AG20443 (cell line): ENCODE results near the gene LRP6.
"Not testable (repeated sequence)": the region's sequence is repeated elsewhere in the genome, so short reads cannot be mapped to it uniquely, and the experiment has no call there.

Source experiments
- DNase-seq: peaks from one replicate; pipeline ENCODE4 v3.0.0; 2012; ENCODE audit warnings: low spot score, mixed read lengths

LRP6 gene

GRCh38 chr12:12180575-12180974 lies 86.3 kb downstream of the LRP6 start:
- peak; percentile 21 for DNase-seq

- no peak for DNase-seq
Observed at GRCh38 chr12:12180136-12180535, 86.7 kb downstream of the LRP6 start.

GRCh38 chr12:12178559-12178958 lies 88.3 kb downstream of the LRP6 start:
- no peak for DNase-seq

- no peak for DNase-seq
Observed at GRCh38 chr12:12176402-12176801, 90.4 kb downstream of the LRP6 start.

GRCh38 chr12:12171991-12172511 lies 94.8 kb downstream of the LRP6 start:
- peak; percentile 27 for DNase-seq

GRCh38 chr12:12167847-12168246 lies 99.0 kb downstream of the LRP6 start:
- DNase-seq = no peak

- no peak for DNase-seq
Observed at GRCh38 chr12:12166751-12167150, 100.1 kb downstream of the LRP6 start.

GRCh38 chr12:12159988-12160387 lies 106.9 kb downstream of the LRP6 start:
- DNase-seq = peak; percentile 35

GRCh38 chr12:12158858-12159257 lies 108.0 kb downstream of the LRP6 start:
- DNase-seq = no peak

GRCh38 chr12:12157424-12157823 lies 109.4 kb downstream of the LRP6 start:
- DNase-seq = no peak

- DNase-seq = no peak
Observed at GRCh38 chr12:12156828-12157227, 110.0 kb downstream of the LRP6 start.

- no peak for DNase-seq
Observed at GRCh38 chr12:12156116-12156515, 110.7 kb downstream of the LRP6 start.

- no peak for DNase-seq
Observed at GRCh38 chr12:12153596-12153995, 113.2 kb downstream of the LRP6 start.

GRCh38 chr12:12147111-12147510 lies 119.7 kb downstream of the LRP6 start:
- DNase-seq = no peak

GRCh38 chr12:12144531-12144930 lies 122.3 kb downstream of the LRP6 start:
- DNase-seq = not testable (repeated sequence)

- DNase-seq = no peak
Observed at GRCh38 chr12:12141000-12141399, 125.8 kb downstream of the LRP6 start.

- DNase-seq = no peak
Observed at GRCh38 chr12:12138203-12139154, 128.4 kb downstream of the LRP6 start.

- no peak for DNase-seq
Observed at GRCh38 chr12:12133785-12134184, 133.1 kb downstream of the LRP6 start.

GRCh38 chr12:12133259-12133658 lies 133.6 kb downstream of the LRP6 start:
- no peak for DNase-seq

- DNase-seq = no peak
Observed at GRCh38 chr12:12128670-12129069, 138.2 kb downstream of the LRP6 start.

- DNase-seq = no peak
Observed at GRCh38 chr12:12127304-12127703, 139.5 kb downstream of the LRP6 start.

GRCh38 chr12:12126551-12126950 lies 140.3 kb downstream of the LRP6 start:
- DNase-seq = no peak

- no peak for DNase-seq
Observed at GRCh38 chr12:12123036-12123604, 143.7 kb downstream of the LRP6 start.
